KMS-11 (cell line): ENCODE results near the gene ADNP2.

ENCODE experiments used
- H2AFZ ChIP-seq: fragments of 200-600 bp; sonication (generic); 2 replicates; pipeline ENCODE4 v1.6.1; 2016; ENCODE audit warnings: antibody characterized with exemption, mixed run types, low read depth
- H3K27ac ChIP-seq: fragments of 200-600 bp; sonication (generic); 2 replicates; pipeline ENCODE4 v1.6.1; 2016; ENCODE audit warnings: mild to moderate bottlenecking, mixed run types
- H3K27me3 ChIP-seq: fragments of 200-600 bp; sonication (generic); 2 replicates; pipeline ENCODE4 v1.6.1; 2017; ENCODE audit warnings: mild to moderate bottlenecking, low read depth, mixed run types, moderate library complexity; ENCODE audit not compliant: insufficient read depth
- H3K36me3 ChIP-seq: fragments of 200-600 bp; sonication (generic); 2 replicates; pipeline ENCODE4 v1.6.1; 2017; ENCODE audit warnings: mild to moderate bottlenecking, mixed run types; ENCODE audit not compliant: insufficient read depth
- H3K4me1 ChIP-seq: fragments of 200-600 bp; sonication (generic); 2 replicates; pipeline ENCODE4 v1.6.1; 2016; ENCODE audit warnings: mild to moderate bottlenecking, low read depth, mixed run types; ENCODE audit not compliant: poor library complexity, severe bottlenecking
- H3K4me2 ChIP-seq: fragments of 200-600 bp; sonication (generic); 2 replicates; pipeline ENCODE4 v1.7.0; 2016; ENCODE audit warnings: mild to moderate bottlenecking, mixed run types
- H3K4me3 ChIP-seq: fragments of 200-600 bp; sonication (generic); IDR thresholded peaks from 2 replicates; pipeline ENCODE4 v1.6.1; 2017; ENCODE audit warnings: low read depth, low read length, mixed read lengths; ENCODE audit not compliant: insufficient read depth
- H3K79me2 ChIP-seq: fragments of 200-600 bp; sonication (generic); 2 replicates; pipeline ENCODE4 v1.6.1; 2016; ENCODE audit warnings: low read depth, mixed run types; ENCODE audit not compliant: insufficient read depth
- H3K9ac ChIP-seq: fragments of 200-600 bp; sonication (generic); 2 replicates; pipeline ENCODE4 v1.6.1; 2016; ENCODE audit warnings: mild to moderate bottlenecking, mixed run types
- H4K20me1 ChIP-seq: fragments of 200-600 bp; sonication (generic); 2 replicates; pipeline ENCODE4 v1.6.1; 2016; ENCODE audit warnings: mild to moderate bottlenecking, mixed run types; ENCODE audit not compliant: insufficient read depth
- TF ChIP-seq, protein P1 (sequence below): fragments of 200-600 bp; sonication (generic); conservative IDR thresholded peaks from 2 replicates; pipeline ENCODE4 v1.6.1; 2017; ENCODE audit warnings: low read depth, mild to moderate bottlenecking, antibody characterized with exemption, low read length, moderate library complexity, mixed read lengths

Gene ADNP2

DNA sequence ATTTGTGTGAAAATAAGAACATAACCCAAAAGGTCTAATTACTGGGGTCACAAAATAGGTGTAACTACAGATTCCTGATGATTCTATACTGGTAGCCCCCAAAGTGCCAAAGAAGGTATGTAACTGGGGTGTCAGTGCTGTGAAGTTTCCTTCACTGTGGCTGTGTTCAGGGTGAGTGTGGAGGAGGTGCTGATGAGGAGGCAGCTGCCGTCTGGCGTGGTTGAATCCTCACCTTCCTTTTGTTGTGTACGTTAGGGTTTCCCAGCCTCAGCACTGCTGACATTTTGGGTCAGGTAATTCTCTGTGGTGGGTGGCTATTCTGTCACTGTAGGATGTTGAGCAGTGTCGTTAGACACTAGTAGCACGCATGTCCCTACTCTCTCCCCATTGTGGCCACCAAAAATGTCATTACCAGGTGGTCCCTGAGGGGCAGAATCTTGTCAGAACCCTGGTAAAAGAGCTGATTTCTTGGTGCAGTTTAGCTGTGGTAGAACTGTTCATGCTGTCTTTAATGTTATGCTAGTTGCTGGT is 31.5 kb downstream of the ADNP2 start:
- H3K4me3 ChIP-seq, result no peak overlapping the region
- H3K27me3 ChIP-seq, result no peaks in the 10 kb centered on the region
- no peak overlapping the region for H3K27ac ChIP-seq
- TF ChIP-seq, protein P1, sequence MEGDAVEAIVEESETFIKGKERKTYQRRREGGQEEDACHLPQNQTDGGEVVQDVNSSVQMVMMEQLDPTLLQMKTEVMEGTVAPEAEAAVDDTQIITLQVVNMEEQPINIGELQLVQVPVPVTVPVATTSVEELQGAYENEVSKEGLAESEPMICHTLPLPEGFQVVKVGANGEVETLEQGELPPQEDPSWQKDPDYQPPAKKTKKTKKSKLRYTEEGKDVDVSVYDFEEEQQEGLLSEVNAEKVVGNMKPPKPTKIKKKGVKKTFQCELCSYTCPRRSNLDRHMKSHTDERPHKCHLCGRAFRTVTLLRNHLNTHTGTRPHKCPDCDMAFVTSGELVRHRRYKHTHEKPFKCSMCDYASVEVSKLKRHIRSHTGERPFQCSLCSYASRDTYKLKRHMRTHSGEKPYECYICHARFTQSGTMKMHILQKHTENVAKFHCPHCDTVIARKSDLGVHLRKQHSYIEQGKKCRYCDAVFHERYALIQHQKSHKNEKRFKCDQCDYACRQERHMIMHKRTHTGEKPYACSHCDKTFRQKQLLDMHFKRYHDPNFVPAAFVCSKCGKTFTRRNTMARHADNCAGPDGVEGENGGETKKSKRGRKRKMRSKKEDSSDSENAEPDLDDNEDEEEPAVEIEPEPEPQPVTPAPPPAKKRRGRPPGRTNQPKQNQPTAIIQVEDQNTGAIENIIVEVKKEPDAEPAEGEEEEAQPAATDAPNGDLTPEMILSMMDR, result no peak
- H3K4me1 ChIP-seq, result no peaks in the 10 kb centered on the region
- H2AFZ ChIP-seq, result no peak overlapping the region
- H3K4me2 ChIP-seq, result no peak overlapping the region
- no peak overlapping the region for H3K9ac ChIP-seq
- H3K36me3 ChIP-seq, result no peaks in the 10 kb centered on the region; the same call in 1 of the 2 replicates
- H4K20me1 ChIP-seq, result no peaks in the 10 kb centered on the region
- no peaks in the 10 kb centered on the region for H3K79me2 ChIP-seq

DNA sequence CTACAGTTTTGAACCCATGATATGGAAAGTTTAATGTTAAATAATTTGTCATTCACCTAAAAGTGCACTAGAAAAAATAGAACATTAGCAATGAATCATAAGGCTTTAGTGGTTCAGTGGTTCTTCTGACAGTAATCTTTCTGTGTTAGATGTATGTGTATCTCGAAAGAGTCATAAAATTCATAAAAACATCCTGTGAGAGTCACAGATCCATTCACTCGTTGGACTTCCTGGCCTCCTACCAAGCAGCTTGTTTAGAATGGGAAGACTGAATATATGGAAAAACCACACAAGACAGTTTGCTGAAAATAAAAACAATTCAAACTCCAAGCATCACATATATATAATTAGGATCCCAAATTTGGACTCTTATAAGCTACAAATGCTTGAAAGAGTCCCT is 34.8 kb downstream of the ADNP2 start:
- H3K4me3 ChIP-seq, result no peak overlapping the region
- no peaks in the 10 kb centered on the region for H3K36me3 ChIP-seq
- no peaks in the 10 kb centered on the region for H3K4me1 ChIP-seq
- H3K27ac ChIP-seq, result no peak overlapping the region
- no peak overlapping the region for H3K4me2 ChIP-seq
- no peak overlapping the region for H3K9ac ChIP-seq
- TF ChIP-seq, protein P1, result no peak
- no peak overlapping the region for H2AFZ ChIP-seq
- H4K20me1 ChIP-seq, result no peaks in the 10 kb centered on the region
- H3K27me3 ChIP-seq, result no peaks in the 10 kb centered on the region
- peaks cover 7% of the 10 kb centered on the region for H3K79me2 ChIP-seq

DNA sequence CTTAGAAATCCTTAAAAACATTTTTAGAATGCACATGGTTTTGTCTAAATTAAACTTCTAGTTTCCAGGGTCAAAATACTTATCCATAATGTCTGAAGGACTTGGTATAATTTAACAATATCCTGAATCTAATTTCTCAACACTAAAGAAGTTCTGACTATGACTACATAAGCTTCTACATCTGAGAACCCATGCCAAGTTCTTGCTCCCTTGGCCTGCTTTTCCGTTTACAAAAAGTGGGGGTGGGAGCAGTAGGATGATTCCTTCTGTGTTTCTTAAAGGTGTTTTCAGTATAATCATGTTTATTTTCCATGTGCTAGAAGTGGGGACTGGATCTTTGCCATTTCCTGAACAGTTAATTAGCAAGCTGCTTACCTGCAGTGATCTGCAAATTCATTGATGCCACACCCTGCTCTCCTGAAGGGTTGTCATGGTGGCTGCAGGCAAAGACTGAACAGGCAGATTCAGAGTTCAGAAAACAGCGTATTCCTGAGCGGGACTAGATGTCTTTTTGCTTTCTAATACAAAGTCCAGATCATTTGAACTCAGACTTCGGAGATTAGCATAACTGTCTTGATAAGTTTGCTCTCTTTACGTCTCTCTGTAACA is 36.2 kb downstream of the ADNP2 start:
- H3K36me3 ChIP-seq, result no peaks in the 10 kb centered on the region
- H3K4me3 ChIP-seq, result no peak overlapping the region
- no peak overlapping the region for H2AFZ ChIP-seq
- H3K27ac ChIP-seq, result no peak overlapping the region
- TF ChIP-seq, protein P1, result no peak
- H3K4me1 ChIP-seq, result peaks cover 5% of the 10 kb centered on the region
- no peak overlapping the region for H3K4me2 ChIP-seq
- H3K9ac ChIP-seq, result no peak overlapping the region
- H4K20me1 ChIP-seq, result no peaks in the 10 kb centered on the region
- H3K79me2 ChIP-seq, result peaks cover 21% of the 10 kb centered on the region
- no peaks in the 10 kb centered on the region for H3K27me3 ChIP-seq

DNA sequence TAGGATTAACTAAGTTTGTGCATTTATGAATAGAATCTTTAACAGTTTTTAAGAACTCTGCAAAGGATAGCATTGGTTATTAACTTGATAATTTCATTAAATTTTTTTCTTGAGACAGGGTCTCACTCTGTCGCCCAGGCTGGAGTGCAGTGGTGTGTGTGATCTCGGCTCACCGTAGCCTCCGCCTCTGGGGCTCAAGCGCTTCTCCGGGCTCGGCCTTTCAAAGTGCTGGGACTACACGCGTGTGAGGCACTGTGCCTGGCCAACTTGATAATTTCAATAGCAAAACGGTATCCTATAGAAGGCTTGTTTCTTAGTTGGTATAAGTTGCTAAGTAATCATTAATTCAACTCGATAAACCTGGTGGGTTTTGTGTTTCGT is 38.0 kb downstream of the ADNP2 start:
- peaks cover 23% of the 10 kb centered on the region for H3K79me2 ChIP-seq
- TF ChIP-seq, protein P1, result no peak
- H3K27ac ChIP-seq, result peak overlapping the region; percentile 49
- H3K36me3 ChIP-seq, result no peaks in the 10 kb centered on the region
- H3K4me3 ChIP-seq, result no peak overlapping the region
- H3K9ac ChIP-seq, result peak overlapping the region; percentile 55; the same call in 1 of the 2 replicates
- no peaks in the 10 kb centered on the region for H4K20me1 ChIP-seq
- peaks cover 5% of the 10 kb centered on the region for H3K4me1 ChIP-seq
- H2AFZ ChIP-seq, result peak overlapping the region; percentile 77; the same call in 1 of the 2 replicates
- H3K4me2 ChIP-seq, result peak overlapping the region; percentile 53
- H3K27me3 ChIP-seq, result no peaks in the 10 kb centered on the region
